Measurements from ENCODE around the gene ADCK2.
A peak's percentile ranks its signal among the peaks of the same experiment; 100 is the strongest.
"Not testable (repeated sequence)": the region's sequence is repeated elsewhere in the genome, so short reads cannot be mapped to it uniquely, and the experiment has no call there.

Gene ADCK2

GRCh38 chr7:140674899-140675701, 2.4 kb downstream of the ADCK2 start:
- peak; percentile 70 for TF ChIP-seq CTCF (IDR thresholded peaks at IDR 0.05; ENCODE audit: control insufficient read depth, extremely low read depth, insufficient read depth)
- DNase-seq (ENCODE audit: low read depth): peak; percentile 88
- H3K4me3 ChIP-seq (ENCODE audit: low read depth, low read length): no peak overlapping the region

DNA sequence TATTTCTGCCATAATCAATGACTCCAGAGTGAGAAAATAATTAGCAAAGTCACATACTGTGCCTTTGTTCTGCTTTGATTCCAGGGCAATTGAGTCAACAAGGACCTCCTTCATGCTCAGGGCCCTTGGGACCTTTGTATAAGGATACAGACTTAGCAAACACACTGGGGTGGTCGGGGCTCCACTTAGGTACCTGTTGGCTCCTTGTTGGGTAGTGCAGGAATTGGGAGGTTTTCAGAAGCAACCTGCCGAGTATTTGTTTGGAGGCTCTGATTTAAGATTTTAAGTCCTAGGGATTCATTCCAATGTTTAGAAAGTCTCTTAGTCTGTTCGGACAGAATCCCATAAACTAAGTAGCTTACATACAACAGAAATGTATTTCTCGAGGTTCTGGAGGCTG, 3.0 kb downstream of the ADCK2 start:
- no peak for TF ChIP-seq CTCF (IDR thresholded peaks at IDR 0.05; ENCODE audit: control insufficient read depth, extremely low read depth, insufficient read depth)
- no peak overlapping the region for H3K4me3 ChIP-seq (ENCODE audit: low read depth, low read length)
- DNase-seq (ENCODE audit: low read depth): no peak

DNA sequence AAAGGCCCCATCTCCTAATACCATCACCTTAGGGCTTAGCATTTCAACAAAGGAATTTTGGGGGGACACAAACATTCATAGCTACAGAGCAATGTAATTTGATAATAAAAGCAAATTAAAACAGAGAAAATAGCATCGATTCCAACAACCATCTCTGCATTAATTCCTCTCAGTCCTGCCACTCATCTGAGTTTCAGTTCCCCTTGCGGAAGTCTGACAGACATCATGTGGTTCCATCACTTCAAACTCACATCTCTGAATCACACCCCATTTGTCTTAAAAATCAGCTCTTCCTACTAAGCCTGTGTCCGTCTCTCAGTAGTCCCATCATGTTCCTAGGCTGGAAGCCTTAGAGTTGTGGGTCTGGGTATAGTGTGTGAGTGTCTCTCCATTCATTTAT, 3.6 kb downstream of the ADCK2 start:
- H3K4me3 ChIP-seq (ENCODE audit: low read depth, low read length): no peak overlapping the region
- no peak for TF ChIP-seq CTCF (IDR thresholded peaks at IDR 0.05; ENCODE audit: control insufficient read depth, extremely low read depth, insufficient read depth)
- no peak for DNase-seq (ENCODE audit: low read depth)

- not testable (repeated sequence) for H3K4me3 ChIP-seq (ENCODE audit: low read depth, low read length); DNase-seq (ENCODE audit: low read depth)
Observed at GRCh38 chr7:140676956-140677355, 4.2 kb downstream of the ADCK2 start.

GRCh38 chr7:140677496-140677895, 4.8 kb downstream of the ADCK2 start:
- no peak for TF ChIP-seq CTCF (IDR thresholded peaks at IDR 0.05; ENCODE audit: control insufficient read depth, extremely low read depth, insufficient read depth)
- H3K4me3 ChIP-seq (ENCODE audit: low read depth, low read length): no peak overlapping the region

DNA sequence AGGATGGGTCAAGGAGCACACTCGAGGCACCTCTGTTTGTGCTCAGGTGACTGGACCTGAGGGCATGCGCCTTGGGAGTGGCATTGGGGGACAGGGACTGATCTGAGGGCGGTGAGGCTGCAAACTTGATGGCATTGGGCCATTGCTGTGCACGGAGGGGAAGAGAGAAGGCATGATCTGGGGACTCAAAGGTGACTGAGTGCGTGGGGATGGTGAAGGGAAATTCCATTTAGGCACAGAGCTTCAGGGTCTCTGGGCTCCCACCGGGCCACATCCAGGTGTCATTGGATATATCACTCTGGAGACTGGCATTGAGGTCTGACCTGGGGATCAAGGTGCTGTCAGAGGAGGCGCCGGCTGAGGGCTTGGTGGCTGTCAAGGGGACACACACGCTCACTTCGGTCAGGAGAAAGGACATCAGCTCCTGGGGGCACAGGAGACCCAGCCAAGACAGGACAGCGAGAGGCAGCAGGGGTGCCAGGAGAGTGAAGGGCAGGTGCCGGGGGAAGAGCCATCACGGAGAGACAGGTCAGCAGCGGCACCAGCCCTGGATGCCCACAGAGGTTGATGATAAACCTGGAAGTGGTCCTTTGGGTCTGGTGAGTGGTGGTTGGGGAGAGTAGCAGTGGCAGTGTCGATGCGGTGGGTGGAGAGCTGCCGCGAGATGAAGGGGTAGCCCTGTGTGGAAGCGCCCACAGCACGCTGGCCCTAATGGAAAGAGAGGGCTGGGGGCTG, 5.5 kb downstream of the ADCK2 start:
- no peak for TF ChIP-seq CTCF (IDR thresholded peaks at IDR 0.05; ENCODE audit: control insufficient read depth, extremely low read depth, insufficient read depth)
- H3K4me3 ChIP-seq (ENCODE audit: low read depth, low read length): no peak overlapping the region
- no peak for DNase-seq (ENCODE audit: low read depth)

More at GRCh38 chr7:140677496-140677895, 4.8 kb downstream of the ADCK2 start:
- no peak for DNase-seq (ENCODE audit: low read depth)

GRCh38 chr7:140678816-140679130, 6.0 kb downstream of the ADCK2 start:
- no peak for DNase-seq (ENCODE audit: low read depth)
- H3K4me3 ChIP-seq (ENCODE audit: low read depth, low read length): no peak overlapping the region
- TF ChIP-seq CTCF (IDR thresholded peaks at IDR 0.05; ENCODE audit: control insufficient read depth, extremely low read depth, insufficient read depth): no peak
